GM21619 (cell line): ENCODE data around the gene PALD1.

Experiments used
- ATAC-seq: cut with Tn5 transposase; IDR thresholded peaks from one replicate; pipeline ENCODE4 v1.9.1; 2021; ENCODE audit not compliant: unreplicated experiment

PALD1 gene

DNA sequence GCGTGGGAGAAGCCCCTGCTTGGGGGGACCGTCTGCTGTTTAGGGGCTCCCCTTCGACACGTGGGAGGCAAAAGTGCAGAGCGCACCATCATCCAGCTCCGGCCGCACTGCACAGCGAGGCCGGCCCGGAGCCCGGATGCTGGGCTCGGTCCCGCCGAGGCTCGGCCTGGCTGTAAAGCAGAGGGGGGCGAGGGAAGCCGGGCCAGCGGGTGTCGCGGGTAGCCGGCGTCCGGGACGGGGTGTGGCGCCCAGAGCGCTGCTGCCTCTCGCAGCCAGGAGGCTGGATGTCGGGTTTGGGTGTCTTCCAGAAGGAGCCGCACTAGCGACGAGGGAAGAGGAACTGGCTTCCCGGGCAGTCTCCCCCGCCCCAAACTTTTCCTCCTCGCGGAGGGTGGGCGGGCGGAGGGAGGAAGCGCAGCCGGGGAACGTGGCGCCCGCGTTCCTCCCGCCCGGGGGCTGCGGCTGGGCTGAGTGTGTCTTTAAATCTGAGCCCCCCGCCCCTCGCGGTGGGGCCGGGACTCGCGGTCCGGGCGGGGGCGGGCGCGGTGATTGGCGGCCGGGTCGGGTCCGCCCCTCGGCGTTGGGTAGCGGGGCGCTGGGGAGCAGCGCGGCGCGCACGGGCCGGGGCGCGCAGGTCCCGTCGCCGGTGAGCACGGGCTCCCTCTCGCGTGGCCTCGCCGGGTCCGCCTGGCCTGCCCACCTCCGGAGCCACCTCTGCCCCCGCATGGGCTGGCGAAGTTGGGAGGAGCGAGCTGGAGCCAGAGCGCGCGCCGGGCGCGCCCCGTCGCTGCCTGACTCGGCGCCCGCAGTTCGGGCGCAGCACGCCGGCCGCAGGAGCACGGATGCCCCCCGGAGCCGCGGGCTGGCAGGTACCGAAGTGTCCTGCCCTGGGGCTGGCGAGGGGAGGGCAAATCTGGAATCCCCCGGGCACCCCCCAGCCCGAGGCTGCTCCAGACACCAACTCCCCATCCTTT is at the start of gene PALD1:
Gene PALD1 (plus strand): TSS at position 577 of the 974 bp plus-strand sequence. CDS start 47,185 bp downstream, outside the sequence.
- no peak for ATAC-seq

DNA sequence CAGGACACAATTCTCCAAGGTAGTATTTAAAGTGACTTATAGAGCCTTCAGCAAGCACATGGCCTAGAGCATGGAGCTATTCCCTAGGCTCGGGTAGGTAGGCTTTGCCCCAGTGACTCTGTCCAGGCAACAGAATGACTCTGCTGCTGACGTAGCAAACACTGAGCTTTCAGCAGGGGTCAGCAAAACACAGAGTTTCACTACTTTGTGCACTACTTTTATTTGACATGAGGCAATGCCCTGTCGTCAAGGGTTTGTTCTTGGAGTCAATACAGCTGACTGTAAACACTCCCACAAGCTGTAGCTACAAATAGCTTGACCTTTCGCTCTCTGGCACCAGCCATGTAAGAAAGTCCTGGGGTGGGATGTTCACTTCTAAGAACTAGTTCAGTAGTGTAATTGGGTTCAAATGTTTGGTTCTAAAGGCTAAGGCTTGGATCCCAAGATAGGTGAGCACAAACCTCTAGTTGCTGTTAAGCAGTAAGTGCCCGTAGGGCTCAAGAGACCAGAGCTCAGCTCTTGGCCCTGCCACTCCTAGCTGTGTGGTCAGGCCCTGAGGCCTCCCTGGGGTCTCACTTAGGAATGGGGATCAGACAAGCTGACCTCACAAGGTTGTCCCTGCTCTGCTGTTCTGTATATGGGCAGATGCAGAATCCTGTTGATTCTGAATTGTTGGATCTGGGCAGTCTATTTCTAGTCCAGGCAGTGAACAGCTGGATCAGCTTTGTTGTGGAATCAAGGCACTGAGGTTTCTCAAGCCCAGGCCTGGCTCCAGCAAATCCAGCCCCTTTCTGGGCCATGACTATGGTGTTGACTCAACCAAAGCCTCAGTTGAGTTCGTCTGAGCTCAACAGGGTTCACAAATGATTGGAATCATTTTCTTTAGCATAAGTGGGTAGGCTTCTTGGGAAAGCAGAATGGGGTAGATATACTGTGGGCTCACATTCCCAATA is 47.8 kb upstream of the PALD1 start:
- ATAC-seq: no peak

DNA sequence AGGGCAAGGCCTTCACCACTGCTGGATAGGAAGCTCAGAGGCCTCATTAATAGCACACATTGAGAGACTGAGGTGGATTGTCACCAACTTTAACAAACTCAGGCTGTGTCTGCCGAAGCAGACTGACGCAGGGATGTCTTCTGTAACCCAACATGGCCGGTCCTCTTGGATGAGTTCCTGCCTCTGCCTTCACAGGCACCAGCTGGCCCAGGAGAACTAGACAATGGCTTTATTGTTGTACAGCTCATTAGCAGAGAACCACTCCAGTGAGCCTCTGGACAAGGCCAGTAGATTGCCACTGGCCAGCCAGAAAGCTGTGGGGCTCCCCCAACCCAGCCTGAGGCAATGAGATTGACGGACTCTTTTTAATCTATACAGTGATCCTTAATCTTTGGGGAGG is 46.5 kb upstream of the PALD1 start:
- ATAC-seq: no peak

DNA sequence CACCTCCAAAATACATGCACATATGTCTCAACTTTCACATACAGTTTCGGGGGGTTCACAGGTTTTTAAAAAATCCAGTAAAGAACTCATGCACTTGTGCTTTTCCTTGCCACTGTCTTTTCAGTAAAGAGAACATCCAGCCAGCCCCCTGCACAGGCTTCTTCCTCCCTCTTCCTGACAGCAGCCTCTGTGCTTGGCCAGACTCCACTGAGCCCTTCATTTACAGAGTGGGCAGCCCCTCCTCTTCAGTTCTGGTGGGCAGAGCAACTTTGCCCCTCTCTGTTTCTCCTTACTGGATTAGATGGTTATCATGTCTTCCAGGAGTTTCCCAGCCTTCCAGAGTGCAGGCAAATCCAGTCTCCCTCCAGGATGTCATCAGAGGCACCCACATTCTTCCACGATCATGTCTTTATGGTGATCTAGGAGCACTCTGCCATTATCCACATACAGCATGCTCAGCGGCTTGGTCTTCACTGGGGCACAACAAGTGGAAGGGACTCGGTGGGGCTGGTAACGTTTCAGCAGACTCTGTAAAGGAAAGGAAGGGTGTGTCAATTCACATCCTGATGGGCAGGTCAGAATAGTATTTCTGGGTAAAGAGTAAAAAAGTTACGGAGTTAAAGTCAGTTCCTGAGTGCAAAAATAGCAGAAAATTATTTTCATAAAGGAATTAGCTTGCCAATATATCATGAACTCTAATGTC is 45.9 kb upstream of the PALD1 start:
- ATAC-seq: no peak

DNA sequence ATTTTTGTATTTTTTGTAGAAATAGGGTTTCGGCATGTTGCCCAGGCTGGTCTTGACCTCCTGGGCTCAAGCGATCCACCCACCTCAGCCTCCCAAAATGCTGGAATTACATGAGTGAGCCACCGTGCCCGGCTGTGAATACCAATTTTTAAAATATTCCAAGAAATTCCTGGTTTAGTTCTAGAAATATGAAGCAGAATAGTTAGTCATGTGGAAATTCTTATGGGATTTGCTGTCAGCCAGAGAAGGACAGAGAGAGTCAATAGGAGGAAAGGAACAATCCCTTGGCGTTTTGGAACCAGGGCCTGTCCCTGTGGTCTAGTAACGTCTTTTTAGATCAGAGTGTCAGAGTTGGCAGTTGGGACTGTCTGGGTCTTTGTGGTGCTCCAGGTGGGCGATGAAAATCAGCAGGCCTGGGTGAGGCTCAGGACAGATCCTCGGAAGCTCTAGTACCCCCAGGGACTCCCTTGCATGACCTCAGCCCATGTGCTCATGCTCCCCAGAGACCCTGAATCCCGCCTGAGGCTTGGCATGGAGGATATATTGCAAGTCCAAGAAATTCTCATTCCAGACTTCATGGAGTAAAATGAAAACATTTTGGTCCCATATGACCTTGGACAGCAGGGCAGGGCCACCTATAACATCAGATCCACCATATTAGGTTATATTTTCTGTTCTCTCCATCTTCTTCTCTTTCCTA is 44.8 kb upstream of the PALD1 start:
- ATAC-seq: no peak

DNA sequence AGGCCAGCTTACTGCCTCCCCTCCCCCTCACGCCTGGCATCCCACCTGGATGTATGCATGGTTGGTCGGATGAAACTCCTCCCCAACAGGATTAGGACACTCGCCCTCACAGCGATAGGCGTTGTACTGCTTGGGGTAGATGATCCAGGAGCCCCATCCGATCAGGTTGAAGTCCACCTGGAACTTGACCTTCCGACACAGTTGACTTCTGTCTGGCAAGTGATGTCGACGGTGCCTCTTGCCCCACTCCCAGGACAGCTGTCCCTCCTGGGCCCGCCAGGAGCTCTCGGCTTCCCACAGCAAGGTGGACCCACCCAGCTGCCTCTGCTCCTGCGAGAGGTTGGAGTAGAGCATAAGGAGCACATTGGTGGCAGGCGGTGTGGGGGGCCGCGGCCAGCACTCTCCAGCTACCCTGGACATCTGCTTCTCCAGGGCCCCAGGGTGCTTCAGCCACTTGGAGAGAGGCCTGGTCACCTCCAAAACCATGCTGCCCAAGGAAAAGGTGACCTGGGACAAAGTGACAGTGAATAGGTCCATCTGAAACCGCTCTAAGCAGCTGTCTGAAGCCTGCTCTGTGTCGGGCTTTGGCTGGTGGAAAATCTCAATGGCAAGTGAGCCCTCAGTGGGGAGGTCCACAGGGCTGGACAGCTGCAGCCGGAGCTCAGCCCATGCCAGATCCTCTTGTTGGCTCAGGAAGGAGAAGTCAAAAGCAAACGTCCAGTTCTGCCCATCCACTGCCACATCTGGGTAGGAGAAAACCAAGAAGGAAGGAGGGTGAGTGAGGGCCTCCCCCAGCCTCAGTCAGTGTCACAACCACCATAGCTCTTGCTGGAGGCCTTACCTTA is 43.1 kb upstream of the PALD1 start:
- no peak for ATAC-seq

DNA sequence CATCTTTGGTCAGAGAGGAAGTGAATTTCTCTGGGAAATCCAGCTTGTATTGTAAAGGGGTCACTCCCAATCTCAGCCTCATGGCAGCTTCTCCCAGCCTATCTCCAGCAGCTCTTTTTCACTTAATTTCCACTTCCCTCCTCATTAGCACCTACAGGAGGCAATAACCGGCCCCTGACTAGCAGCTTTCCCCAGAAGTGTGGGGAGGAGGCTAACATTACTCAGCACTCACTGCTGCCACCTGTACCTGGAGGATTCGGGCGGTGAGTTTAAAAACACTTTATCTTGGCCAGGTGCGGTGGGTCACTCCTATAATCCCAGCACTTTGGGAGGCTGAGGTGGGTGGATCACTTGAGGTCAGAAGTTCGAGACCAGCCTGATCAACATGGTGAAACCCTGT is 40.8 kb upstream of the PALD1 start:
- ATAC-seq: no peak

DNA sequence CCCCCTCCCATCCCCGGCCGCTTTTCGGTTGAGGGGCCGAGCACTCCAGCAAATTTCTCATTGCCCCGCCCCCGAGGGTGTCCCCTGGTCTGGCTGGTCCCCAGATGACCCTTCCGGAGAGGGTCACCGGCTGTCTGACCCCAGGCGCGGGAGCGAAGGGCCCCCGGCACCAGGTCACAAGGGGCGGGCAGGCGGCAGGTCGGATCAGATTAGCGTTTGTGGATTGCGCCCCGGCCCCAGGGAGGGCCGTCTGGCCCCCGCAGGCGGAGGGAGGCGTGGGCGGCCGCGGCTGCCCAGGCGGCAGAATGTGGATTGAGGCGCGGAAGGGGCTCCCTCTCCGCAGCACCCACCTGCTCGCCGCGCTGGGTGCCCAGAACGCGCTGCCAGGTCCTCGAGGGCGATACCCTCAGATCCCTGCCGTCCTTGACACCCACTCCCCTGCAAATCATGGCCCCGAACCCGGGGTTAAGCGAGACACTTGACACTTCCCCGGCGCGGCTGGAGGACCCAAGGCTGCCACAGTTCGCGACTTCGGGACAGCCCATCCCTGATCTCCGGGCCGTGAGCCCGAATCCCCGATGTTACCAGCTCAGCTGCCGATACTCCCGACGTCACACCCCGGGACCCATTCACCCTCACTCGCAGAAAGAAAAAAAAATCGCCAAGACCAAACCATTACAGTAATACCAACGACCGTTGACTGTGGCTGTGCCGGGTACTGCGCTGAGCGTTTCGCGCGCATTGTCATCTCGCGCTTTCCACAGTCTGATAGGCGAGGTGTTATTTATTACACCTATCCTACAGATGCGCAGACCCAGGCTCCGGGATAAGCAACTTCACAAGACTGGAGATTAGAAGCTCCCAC is 38.0 kb upstream of the PALD1 start:
- ATAC-seq: no peak

DNA sequence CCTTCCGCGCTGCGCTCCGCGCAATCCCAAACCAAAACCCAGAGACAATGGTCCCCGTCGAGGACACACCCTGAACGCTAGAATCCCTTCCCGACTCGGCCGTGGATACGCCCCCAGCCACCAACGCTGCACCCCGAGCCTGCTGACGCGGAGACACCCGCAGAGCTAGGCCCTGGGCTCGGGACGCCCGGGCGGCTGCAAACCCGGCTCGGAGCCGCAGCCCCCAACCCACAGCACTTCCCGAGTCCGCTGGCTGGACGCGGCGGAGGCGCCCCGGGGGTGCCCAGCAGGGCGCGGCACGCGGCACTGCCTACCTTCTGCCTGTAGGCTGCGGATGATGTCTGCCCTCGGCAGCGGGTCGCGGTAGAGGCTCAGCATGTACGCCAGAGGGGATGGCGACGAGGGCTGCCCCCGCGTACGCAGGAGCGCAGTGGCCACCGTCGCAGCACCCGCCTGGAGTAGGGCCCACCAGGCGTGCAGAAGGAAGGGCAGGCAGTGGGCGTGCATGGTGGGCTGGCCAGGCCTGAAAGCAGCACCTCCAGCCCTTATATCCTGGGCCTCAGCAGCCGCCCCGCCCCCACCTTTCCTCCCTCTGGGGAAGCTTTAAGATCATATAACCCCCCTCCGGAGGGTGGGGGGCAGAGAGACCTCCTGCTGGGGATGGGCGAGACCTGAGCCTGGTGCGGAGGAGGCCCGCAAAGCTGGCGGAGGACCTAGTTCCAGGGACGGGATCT is 37.2 kb upstream of the PALD1 start, which contains the start of gene NODAL:
Gene NODAL (minus strand): TSS at position 521 of the 734 bp plus-strand sequence. CDS start 14 bp downstream, at position 507.
- no peak for ATAC-seq

DNA sequence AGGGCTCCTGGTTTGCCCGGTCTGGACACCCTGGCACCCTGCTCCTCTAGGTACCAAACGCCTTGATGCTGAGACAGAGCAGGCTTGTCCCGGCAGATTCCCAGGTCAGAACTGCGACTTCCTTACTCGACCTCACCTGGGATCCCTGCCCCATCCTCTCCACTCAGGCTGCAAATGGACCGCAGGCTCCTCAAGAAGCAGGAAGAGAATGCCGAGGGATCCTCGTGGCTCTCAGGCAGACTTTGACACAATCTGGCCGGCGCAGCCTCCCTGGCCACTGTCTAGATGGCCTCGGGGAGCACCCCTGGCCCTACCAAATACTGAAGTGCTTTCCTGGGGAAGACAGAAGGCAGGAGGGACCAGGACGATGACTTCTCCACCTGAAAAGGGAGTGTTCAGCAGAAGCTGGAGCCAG is 36.7 kb upstream of the PALD1 start:
- no peak for ATAC-seq

DNA sequence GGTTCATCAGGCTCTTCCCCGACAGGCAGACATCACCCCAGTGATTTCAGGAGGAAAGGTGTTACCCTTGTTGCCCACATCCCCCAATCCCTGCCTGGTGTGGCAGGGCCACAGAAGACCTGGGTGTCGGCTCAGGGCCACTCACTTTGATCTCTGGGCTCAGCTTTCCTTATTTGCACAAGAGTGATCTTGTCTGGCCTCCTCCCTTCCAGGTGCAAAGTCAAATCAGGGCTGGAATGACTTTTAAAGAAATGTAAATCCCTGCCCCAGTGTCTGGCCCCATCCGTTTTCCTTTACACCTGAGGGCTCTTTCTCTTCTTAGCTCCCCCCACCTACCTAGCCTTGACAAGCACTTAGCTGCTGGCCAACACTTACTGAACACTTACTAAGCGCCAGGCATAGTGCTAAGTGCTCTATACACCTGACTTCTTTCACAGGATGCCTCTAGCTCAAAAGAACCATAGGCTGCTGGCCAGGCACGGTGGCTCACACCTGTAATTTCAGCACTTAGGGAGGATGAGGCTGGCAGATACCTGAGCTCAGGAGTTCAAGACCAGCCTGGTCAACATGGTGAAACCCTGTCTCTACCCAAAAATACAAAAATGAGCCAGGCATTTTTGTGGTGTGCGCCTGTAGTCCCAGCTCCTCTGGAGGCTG is 36.1 kb upstream of the PALD1 start:
- no peak for ATAC-seq

DNA sequence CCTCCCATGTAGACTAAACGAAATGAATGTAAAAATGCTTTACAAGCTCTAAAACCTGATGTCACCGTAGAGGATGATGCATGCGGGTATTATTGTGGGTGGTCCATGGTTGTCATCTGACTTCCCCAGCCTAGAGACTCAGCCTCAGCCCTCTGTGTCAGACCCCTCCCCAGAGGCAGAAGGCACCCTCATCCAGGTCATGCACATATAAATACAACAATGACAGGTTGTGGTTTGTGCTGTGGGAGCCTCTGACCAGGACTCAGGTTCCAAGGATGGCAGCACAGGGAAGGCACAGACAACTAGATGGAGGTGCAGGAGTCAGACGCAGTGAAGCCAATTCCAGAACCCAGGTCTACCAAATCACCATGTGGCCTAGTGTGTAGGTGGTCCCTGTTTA is 33.8 kb upstream of the PALD1 start:
- no peak for ATAC-seq

DNA sequence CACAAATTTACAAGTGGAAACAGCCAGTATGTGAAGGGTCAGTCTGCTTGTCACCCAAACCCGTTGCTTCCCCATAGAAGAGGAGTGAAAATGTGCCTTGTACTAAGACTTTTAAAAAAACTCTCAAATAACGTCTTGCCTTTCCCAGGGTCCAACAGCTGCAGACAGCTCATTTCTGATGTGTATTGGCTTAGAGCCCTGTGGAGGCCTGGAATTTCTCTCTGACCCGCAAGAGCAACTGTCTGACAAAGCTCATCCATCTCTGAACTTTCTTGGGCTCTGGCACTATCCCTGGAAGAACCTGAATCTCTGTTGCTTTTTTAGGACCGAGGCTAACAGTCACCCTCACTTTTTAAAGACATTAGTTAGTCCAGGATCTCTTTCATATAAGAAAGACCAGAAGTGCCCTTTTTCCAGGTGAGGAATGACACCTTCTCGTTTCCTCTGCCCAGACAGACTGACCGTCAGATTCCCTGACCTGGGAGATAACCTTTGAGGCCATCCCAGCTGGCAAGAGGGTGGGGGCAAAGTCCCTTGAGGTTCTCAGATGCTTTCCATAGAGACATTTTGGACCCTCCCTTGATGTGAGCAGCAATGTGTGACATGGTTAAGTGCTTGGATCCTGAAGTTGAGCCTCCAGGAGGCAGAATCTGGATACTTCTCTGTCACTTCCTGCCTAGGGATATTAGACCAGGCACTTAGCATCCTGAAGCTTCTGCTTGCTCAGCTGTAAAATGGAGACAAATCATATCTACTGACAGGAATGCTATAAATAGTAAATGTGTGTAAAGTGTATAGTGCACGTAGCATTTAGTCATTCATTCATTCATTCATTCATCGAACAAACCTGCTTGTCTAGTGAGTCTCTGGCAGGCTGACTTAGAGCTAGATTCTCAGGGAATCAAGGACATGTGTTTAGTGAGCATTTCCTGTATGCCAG is 32.6 kb upstream of the PALD1 start:
- ATAC-seq: no peak

DNA sequence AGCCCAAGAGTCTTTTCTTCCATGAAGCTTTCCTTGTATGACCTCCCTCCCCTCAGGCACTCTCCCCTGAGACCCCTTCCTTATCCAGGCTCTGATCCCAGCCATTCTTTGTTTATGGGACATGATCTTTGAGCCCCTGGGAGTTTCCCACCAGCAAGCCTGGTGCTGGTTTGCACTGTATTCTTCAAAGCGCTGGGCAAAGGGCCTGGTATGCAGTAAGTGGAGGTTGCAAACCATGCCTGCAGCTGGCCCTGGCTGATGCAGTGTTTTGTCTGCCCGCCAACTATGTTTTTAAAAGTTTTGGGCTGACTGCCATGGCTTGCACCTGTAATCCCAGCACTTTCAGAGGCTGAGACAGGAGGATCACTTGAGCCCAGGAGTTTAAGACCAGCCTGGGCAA is 30.3 kb upstream of the PALD1 start:
- ATAC-seq: no peak

DNA sequence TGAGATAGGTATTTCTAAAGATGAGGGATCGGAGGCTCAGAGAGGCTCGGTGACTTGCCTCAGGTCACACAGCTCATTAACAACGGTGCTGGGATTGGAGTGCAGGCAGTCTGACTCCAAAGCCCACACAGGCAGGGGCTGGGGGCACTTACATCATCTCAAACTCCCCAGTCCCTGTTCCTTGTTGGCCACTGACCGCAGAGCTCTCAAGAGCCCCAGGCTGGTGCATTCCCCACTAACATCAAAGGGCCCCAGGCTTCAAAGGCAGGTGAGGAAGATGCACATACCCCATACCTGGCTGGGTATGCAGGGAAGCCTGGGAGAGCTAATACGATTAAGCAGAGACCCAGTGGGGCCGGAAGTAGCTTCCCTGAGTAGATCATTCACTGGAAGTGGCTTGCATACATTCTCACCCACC is 23.3 kb upstream of the PALD1 start:
- no peak for ATAC-seq

DNA sequence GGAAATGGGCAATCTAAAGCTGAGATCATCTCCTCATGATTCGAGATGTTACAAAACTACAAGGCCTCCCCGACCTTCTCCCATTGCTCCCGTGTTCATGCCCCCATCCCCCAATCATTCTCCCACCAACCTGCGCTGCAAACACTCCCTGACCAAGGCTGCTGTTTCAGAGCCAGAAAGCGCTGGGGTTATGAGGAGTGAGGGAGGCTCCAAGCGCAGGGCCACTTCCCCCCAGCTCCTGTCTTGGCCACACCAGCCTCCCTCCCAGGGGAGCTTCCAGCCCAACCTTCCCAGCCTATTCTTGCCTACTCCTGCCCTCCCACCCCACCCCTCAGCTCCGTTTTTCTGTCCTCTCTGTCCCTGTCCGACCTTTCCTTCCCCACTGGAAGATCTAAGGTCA is 22.4 kb upstream of the PALD1 start:
- no peak for ATAC-seq
